ENCODE data around the gene PTPRD.

Gene PTPRD

GRCh38 chr9:8622871-8623270, 1989.9 kb downstream of the PTPRD start:
- no peak for TF ChIP-seq CTCF (IDR thresholded peaks at IDR 0.05; ENCODE audit: insufficient read depth, missing control alignments)
- no peak for FAIRE-seq
- no peak for DNase-seq (ENCODE audit: insufficient read length, low spot score)

- no peak for TF ChIP-seq CTCF (IDR thresholded peaks at IDR 0.05; ENCODE audit: insufficient read depth, missing control alignments)
- no peak for FAIRE-seq
- no peak for DNase-seq (ENCODE audit: insufficient read length, low spot score)
Observed at GRCh38 chr9:8622222-8622802, 1990.5 kb downstream of the PTPRD start.

GRCh38 chr9:8621416-8621815, 1991.4 kb downstream of the PTPRD start:
- DNase-seq (ENCODE audit: insufficient read length, low spot score) (no peak), FAIRE-seq (no peak)
- TF ChIP-seq CTCF (IDR thresholded peaks at IDR 0.05; ENCODE audit: insufficient read depth, missing control alignments) = no peak

GRCh38 chr9:8616414-8616813, 1996.4 kb downstream of the PTPRD start:
- no peak for DNase-seq (ENCODE audit: insufficient read length, low spot score)
- TF ChIP-seq CTCF (IDR thresholded peaks at IDR 0.05; ENCODE audit: insufficient read depth, missing control alignments) = no peak
- no peak for FAIRE-seq

GRCh38 chr9:8614926-8615440, 1997.8 kb downstream of the PTPRD start:
- no peak for DNase-seq (ENCODE audit: insufficient read length, low spot score)
- FAIRE-seq = no peak
- no peak for TF ChIP-seq CTCF (IDR thresholded peaks at IDR 0.05; ENCODE audit: insufficient read depth, missing control alignments)

GRCh38 chr9:8613346-8613825, 1999.4 kb downstream of the PTPRD start:
- DNase-seq (ENCODE audit: insufficient read length, low spot score) = no peak
- FAIRE-seq = no peak

More at GRCh38 chr9:8613346-8613825, 1999.4 kb downstream of the PTPRD start:
- TF ChIP-seq CTCF (IDR thresholded peaks at IDR 0.05; ENCODE audit: insufficient read depth, missing control alignments) = no peak
